Kidney epithelial cell (primary cell): Measurements from ENCODE around the gene BOD1L2. TPM values are rescaled to one million over a fixed set of nuclear protein-coding genes. Genes with fewer than 3 reads are reported as not detected.

Experiments
- DNase-seq: peaks from one replicate; pipeline ENCODE4 v3.0.0-alpha.2; 2010; ENCODE audit warnings: low read depth
- H3K27me3 ChIP-seq: 2 replicates; pipeline ENCODE4 v1.6.0; 2011; ENCODE audit warnings: low read length; ENCODE audit not compliant: control insufficient read depth, insufficient read depth
- H3K36me3 ChIP-seq: 2 replicates; pipeline ENCODE4 v1.5.1; 2011; ENCODE audit warnings: low read length; ENCODE audit not compliant: control insufficient read depth, insufficient read depth
- H3K4me3 ChIP-seq: 2 replicates; pipeline ENCODE4 v1.5.1; 2011; ENCODE audit warnings: low read depth, mild to moderate bottlenecking, control low read depth, low read length
- CTCF ChIP-seq: IDR thresholded peaks from 2 replicates; pipeline ENCODE4 v1.5.1; 2011; ENCODE audit warnings: mild to moderate bottlenecking, moderate library complexity, low read length, control low read depth, inconsistent platforms; ENCODE audit not compliant: insufficient read depth, poor library complexity, severe bottlenecking
- total RNA-seq: library from RNA; depleted of rRNA; stranded (reverse); fragments of >200 nt; gene quantifications from 2 replicates; pipeline ENCODE4 v1.2.3, GENCODE V29; 2015

Gene BOD1L2
- total RNA-seq, 1 donor from 2014 or later = not detected

- Histone ChIP-seq H3K36me3 (no peaks in the 10 kb centered on the region), H3K4me3 (no peak overlapping the region), H3K27me3 (no peaks in the 10 kb centered on the region)
- DNase-seq = no peak
- no peak for TF ChIP-seq CTCF
These were observed 4.6 kb upstream of the BOD1L2 start for GRCh38 chr18:57142324-57142723.

DNA sequence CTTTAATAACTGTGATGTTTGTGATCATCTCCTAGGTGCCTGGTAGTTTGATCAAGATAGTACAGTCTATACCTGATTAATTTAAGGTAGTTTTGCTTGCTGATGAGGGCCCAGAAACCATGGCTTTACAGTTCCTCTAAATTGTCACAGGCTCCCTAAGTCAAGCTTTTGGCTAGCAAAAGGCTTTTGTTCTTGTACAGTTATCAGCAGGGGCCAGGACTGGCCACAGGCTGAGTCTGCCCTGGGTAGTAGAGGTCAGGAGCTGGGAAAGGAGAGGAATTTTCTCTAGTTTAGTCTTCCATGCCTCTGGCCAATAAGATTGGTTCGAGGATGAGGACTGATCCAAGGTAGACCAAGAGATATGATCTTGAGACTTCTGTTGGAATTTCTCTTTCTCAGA is 3.6 kb upstream of the BOD1L2 start:
- H3K4me3 ChIP-seq = no peak overlapping the region
- H3K36me3 ChIP-seq = no peaks in the 10 kb centered on the region
- TF ChIP-seq CTCF = no peak
- H3K27me3 ChIP-seq = no peaks in the 10 kb centered on the region
- DNase-seq = no peak

DNA sequence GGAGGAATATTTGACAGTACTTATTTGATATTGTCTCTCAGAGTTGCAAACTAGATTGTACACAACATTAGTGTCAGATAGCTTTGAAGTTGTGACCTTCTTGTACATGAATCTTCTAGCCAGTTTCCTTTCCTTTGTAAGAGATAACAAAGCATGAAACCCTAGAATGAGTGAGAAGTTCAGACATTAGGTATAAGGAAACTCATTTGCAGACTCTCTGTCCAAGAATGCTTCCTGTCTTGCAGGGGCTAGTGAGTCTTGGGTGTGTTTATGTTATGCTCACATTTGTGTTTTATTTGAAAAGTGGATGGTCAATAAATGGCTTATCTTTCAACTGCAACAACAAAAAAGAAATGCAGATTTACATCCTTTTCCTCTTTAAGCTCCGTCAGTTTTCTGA is 1.4 kb downstream of the BOD1L2 start:
- TF ChIP-seq CTCF = no peak

GRCh38 chr18:57149051-57149450 is 2.2 kb downstream of the BOD1L2 start:
- TF ChIP-seq CTCF = no peak
- peaks cover 7% of the 10 kb centered on the region for H3K27me3 ChIP-seq
- no peak for DNase-seq

More for the DNA sequence above, 1.4 kb downstream of the BOD1L2 start:
- DNase-seq = no peak
- Histone ChIP-seq H3K27me3 (peaks cover 6% of the 10 kb centered on the region), H3K4me3 (no peak overlapping the region), H3K36me3 (no peaks in the 10 kb centered on the region)

GRCh38 chr18:57149531-57149930 is 2.6 kb downstream of the BOD1L2 start:
- no peak for TF ChIP-seq CTCF
- peaks cover 7% of the 10 kb centered on the region for H3K27me3 ChIP-seq

More at GRCh38 chr18:57149051-57149450, 2.2 kb downstream of the BOD1L2 start:
- Histone ChIP-seq H3K36me3 (no peaks in the 10 kb centered on the region), H3K4me3 (no peak overlapping the region)

GRCh38 chr18:57150081-57150480 is 3.2 kb downstream of the BOD1L2 start:
- DNase-seq = no peak
- TF ChIP-seq CTCF = no peak
- H3K36me3 ChIP-seq = no peaks in the 10 kb centered on the region
- no peak overlapping the region for H3K4me3 ChIP-seq
- peaks cover 7% of the 10 kb centered on the region for H3K27me3 ChIP-seq

More at GRCh38 chr18:57149531-57149930, 2.6 kb downstream of the BOD1L2 start:
- Histone ChIP-seq H3K36me3 (no peaks in the 10 kb centered on the region), H3K4me3 (no peak overlapping the region)
- no peak for DNase-seq
